ENCODE results near the gene RABAC1. TPM values are rescaled to one million over a fixed set of nuclear protein-coding genes. Genes with fewer than 3 reads are reported as not detected.
A peak's percentile ranks its signal among the peaks of the same experiment; 100 is the strongest.

Gene RABAC1
- total and polyA plus RNA-seq, 4 donors: 87.9 to 291 (median 263) TPM

GRCh38 chr19:41944336-41944735 lies 14.8 kb downstream of the RABAC1 start:
- whole genome bisulfite sequencing, 2 donors: 57 to 75% methylated on average over 2 of the region's 2 CpGs
- Histone ChIP-seq H3K4me1 (ENCODE audit: control insufficient read depth in 5 of 5, insufficient read depth in 5 of 5, low read length in 5 of 5) (peaks cover 0 to 6% (median 0%) of the 10 kb centered on the region in 5 donors), H3K4me3 (no peak overlapping the region), H3K9ac (ENCODE audit: insufficient read depth in 1 of 2, low read length in 2 of 2) (no peak overlapping the region), H3K9me3 (ENCODE audit: control insufficient read depth in 4 of 4, insufficient read depth in 3 of 4, low read length in 3 of 4) (no peaks in the 10 kb centered on the region), H3K36me3 (ENCODE audit: control insufficient read depth in 4 of 4, insufficient read depth in 4 of 4, low read length in 4 of 4) (no peaks in the 10 kb centered on the region), H3K27me3 (ENCODE audit: control insufficient read depth in 3 of 3, insufficient read depth in 3 of 3, low read length in 2 of 3) (peaks cover 0 to 6% (median 3%) of the 10 kb centered on the region in 3 donors), H3K27ac (ENCODE audit: low read depth in 1 of 2, low read length in 1 of 2) (no peak overlapping the region)
- ATAC-seq (ENCODE audit: insufficient read depth, low FRiP score): no peak
- no peak for DNase-seq
- TF ChIP-seq CTCF (IDR thresholded peaks at IDR 0.05; ENCODE audit: control extremely low read depth, extremely low read depth): no peak

- no peak for DNase-seq
- Histone ChIP-seq H3K27me3 (ENCODE audit: control insufficient read depth in 3 of 3, insufficient read depth in 3 of 3, low read length in 2 of 3) (peaks cover 0 to 16% (median 11%) of the 10 kb centered on the region in 3 donors), H3K4me1 (ENCODE audit: control insufficient read depth in 5 of 5, insufficient read depth in 5 of 5, low read length in 5 of 5) (peaks cover 0 to 6% (median 0%) of the 10 kb centered on the region in 5 donors), H3K27ac (ENCODE audit: low read depth in 1 of 2, low read length in 1 of 2) (no peak overlapping the region), H3K36me3 (ENCODE audit: control insufficient read depth in 4 of 4, insufficient read depth in 4 of 4, low read length in 4 of 4) (no peaks in the 10 kb centered on the region), H3K9me3 (ENCODE audit: control insufficient read depth in 4 of 4, insufficient read depth in 3 of 4, low read length in 3 of 4) (no peaks in the 10 kb centered on the region), H3K9ac (ENCODE audit: insufficient read depth in 1 of 2, low read length in 2 of 2) (no peak overlapping the region), H3K4me3 (no peak overlapping the region)
- no peak for TF ChIP-seq CTCF (IDR thresholded peaks at IDR 0.05; ENCODE audit: control extremely low read depth, extremely low read depth)
- ATAC-seq (ENCODE audit: insufficient read depth, low FRiP score): no peak
- WGBS, 2 donors: 86 to 94% methylated on average over 7 to 9 of the region's 9 CpGs
Measured at GRCh38 chr19:41941410-41942202, 17.5 kb downstream of the RABAC1 start.

GRCh38 chr19:41940731-41941409 lies 18.3 kb downstream of the RABAC1 start:
- no peak overlapping the region for H3K9ac ChIP-seq (ENCODE audit: insufficient read depth in 1 of 2, low read length in 2 of 2)
- H3K27ac ChIP-seq (ENCODE audit: low read depth in 1 of 2, low read length in 1 of 2): no peak overlapping the region
- WGBS, 2 donors: 9 to 14% methylated on average over 30 to 53 of the region's 53 CpGs
- H3K4me1 ChIP-seq (ENCODE audit: control insufficient read depth in 5 of 5, insufficient read depth in 5 of 5, low read length in 5 of 5): peaks cover 0 to 6% (median 0%) of the 10 kb centered on the region in 5 donors
- H3K9me3 ChIP-seq (ENCODE audit: control insufficient read depth in 4 of 4, insufficient read depth in 3 of 4, low read length in 3 of 4): no peaks in the 10 kb centered on the region
- peak overlapping the region; percentile 26 for H3K4me3 ChIP-seq
- H3K36me3 ChIP-seq (ENCODE audit: control insufficient read depth in 4 of 4, insufficient read depth in 4 of 4, low read length in 4 of 4): no peaks in the 10 kb centered on the region
- TF ChIP-seq CTCF (IDR thresholded peaks at IDR 0.05; ENCODE audit: control extremely low read depth, extremely low read depth): no peak
- DNase-seq: no peak
- no peak for ATAC-seq (ENCODE audit: insufficient read depth, low FRiP score)
- H3K27me3 ChIP-seq (ENCODE audit: control insufficient read depth in 3 of 3, insufficient read depth in 3 of 3, low read length in 2 of 3): peaks cover 0 to 22% (median 18%) of the 10 kb centered on the region in 3 donors
